Measurements from ENCODE around the gene GATAD2A.
A peak's percentile ranks its signal among the peaks of the same experiment; 100 is the strongest.
"Not testable (repeated sequence)": the region's sequence is repeated elsewhere in the genome, so short reads cannot be mapped to it uniquely, and the experiment has no call there.

Gene GATAD2A

DNA sequence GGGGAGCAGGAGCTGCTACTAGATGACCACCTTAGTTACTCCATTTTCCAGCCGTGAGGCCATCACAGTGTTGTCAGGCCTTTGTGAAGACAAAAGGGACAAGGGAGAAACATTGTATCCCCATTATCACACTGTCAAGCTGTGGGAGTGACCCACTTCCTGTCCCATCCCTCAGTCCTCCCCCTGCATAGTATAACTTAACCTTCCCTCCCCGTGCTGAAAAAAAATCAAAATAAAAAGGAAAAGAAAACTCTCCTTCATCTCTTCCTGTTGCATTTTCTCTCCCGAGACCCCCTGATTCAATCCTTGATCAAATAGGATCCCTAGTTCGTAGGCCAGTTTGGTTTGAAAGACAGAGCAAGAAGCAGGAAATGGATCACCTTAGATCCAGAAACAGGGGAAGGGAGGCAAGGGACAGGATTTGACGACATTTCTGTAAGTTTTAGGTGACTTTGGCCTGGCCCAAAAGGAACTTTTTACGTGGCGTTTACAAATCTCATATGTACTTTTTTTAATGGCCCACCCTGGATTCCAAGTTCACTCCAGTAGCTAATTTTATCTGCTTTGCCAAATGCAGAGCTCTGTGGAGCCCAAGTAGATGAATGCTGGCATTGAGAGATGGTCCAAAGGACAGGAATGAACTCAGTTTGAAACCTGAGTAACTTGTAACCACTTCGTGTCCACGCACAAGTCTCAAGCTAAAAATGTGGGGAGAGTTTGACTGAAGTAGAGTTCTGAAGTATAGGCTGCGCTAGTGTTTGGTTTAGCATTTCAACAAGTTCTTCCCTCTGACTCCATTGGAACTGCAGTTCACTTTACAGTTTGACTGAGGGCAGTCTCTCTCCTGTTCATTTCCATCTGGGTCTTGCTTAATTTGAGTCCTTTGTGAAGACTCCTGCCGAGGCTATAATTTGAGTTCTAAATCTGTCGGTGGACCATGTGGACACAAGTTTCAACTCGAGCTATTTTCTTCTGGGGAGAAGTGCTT, 16.6 kb upstream of the GATAD2A start:
- no peak for DNase-seq (ENCODE audit: low read depth)

DNA sequence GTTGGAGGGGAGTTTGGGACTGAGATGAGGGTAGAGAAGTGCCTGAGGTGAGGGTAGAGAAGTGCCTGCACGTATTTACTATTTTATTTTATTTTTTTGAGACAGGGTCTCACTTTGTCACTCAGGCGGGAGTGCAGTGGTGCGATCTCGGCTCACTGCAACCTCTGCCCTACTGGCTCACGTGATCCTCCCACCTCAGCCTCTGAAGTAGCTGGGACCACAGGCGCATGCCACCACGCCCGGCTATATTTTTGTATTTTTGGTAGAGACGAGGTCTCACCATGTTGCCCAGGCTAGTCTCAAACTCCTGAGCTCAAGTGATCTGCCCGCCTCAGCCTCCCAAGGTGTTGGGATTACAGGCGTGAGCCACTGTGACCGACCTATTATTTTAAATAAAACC, 15.8 kb upstream of the GATAD2A start:
- not testable (repeated sequence) for DNase-seq (ENCODE audit: low read depth)

DNA sequence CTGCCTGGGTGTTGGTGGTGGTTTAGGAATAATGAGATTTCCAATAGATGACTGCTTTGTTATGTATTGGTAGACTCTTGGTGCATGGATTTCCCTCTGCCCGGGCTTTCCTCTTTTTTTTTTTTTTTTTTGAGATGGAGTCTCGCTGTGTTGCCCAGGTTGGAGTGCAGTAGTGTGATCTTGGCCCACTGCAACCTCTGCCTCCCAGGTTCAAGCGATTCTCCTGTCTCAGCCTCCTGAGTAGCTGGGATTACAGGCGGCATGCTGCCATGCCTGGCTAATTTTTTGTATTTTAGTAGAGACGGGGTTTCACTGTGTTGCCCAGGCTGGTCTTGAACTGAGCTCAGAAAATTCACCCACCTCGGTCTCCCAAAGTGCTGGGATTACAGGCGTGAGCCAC, 11.1 kb upstream of the GATAD2A start:
- not testable (repeated sequence) for DNase-seq (ENCODE audit: low read depth)

DNA sequence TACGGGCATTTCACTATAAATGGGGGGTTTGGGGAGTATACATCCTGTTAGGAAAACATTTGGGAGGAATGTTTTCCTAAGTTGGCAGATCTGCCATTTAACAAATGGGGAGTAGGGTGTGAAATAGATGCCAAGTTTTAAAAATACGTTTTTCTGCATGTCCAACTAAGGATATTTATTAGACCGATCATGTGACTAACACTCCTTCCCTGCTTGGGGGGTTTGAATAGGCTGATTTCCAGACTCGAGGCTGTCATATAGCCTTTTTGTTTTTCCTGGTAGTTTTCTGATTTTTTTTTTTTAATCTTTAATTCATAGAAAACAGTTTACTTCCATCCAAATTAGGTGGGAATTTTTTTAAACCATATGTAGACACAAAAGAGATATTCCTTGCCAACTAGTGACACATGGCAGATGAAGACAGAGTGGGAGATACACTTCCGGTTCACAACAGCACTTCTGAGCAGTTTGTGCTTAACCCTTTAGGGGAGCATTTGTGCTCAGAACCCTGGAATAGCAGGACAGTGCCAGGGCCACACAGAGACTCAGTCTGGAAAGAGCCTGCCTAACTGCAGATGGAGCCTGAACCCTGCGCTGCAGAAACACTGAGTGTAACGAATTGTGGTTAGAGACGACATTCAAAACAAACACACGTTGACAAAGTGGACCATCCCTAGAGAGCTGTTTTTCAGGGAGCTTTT, 5.6 kb upstream of the GATAD2A start:
- DNase-seq (ENCODE audit: low read depth) = no peak

DNA sequence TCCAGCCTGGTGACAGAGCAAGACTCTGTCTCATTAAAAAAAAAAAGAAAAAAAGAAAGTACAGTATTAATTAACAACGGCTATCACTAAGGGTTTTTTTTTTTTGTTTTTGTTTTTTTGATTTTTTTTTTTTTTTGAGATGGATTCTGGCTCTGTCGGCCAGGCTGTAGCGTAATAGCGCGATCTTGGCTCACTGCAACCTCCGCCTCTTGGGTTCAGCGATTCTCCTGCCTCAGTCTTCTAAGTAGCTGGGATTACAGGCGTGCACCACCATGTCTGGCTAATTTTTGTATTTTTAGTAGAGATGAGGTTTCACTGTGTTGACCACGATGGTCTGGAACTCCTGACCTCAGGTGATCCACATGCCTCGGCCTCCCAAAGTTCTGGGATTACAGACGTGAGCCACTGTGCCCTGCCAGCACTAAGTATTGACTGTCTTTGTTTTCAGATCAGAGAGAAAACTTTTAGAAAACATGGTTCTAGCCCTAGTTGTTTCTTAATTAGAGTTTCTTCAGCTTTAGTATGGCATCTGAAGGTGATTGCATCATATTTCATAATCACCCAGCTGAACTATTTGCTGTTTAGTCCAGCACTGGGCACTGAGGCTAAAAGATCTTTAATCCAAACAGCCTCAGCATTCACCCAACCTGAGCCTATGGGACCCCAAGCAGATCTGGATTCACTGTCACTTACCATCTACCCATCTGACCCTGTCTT, 2.7 kb upstream of the GATAD2A start:
- DNase-seq (ENCODE audit: low read depth) = no peak

DNA sequence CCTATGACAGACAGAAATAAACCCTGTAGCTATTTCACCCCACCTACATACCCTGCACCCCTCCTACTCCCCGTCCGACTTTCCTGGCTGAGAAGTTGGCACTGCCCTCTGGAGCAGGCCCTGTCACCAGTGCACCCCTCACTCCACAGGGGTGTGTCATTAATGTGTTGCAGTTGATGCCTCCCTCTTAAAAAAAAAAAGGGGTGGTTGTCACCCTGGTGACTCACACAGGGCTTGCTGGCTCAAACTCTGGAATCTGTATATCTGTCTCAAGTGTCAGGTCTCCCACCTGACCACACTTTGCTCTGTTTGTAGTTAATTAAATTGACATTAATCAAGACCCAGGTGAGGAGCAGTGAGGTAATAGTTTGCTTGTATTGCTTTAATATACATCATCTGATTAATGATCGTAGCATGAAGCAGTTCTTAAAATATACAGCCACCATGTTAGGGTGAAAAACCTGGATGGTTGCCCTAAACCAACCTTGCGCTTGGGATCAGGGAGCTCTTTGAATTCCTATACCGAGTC, 2.0 kb upstream of the GATAD2A start:
- no peak for DNase-seq (ENCODE audit: low read depth)

DNA sequence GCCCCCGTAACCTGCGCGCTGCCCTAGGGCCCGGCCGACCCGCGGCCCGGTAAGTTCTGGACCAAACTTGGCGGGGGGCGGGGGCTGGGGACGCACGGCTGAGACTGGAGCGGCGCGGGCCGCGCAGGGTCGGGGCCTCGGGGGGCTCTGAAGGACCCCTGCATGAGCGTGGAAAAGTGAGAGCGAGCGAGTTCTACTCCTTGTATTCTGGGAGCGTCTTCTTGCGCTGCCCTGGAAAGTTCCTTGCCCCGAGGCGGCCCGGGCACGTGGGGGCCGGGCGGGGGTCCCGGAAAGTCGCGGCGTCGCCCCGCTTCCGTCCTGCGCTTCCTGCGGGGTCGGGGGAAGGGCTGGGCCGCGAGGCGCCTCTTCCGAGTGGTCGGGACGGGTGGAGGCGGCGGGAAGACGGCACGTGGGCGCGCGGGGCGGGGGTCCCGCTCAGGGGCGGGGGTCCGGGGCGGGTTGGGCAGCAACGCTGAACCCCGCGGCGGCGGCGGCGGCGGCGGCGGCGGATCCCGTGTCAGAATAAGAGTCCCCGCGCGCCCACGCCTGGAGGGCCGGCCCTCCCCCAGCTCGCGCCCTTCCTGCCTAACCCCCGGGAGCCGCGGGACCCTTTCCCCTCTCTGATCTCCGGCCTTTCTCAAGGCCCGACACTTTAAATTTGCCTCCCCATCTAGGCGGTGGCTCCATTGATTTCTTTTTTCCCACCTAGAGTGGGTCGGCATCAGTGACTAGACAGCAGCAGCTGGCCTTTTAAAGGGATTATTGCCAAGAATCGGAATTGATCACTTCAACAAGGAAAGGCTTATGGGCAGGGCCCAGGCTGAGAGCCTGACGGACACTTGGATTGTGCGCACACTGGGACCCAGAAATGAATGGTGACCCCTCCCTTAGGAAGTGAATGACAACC, 749 bp downstream of the GATAD2A start:
- DNase-seq (ENCODE audit: low read depth) = peak; percentile 59

DNA sequence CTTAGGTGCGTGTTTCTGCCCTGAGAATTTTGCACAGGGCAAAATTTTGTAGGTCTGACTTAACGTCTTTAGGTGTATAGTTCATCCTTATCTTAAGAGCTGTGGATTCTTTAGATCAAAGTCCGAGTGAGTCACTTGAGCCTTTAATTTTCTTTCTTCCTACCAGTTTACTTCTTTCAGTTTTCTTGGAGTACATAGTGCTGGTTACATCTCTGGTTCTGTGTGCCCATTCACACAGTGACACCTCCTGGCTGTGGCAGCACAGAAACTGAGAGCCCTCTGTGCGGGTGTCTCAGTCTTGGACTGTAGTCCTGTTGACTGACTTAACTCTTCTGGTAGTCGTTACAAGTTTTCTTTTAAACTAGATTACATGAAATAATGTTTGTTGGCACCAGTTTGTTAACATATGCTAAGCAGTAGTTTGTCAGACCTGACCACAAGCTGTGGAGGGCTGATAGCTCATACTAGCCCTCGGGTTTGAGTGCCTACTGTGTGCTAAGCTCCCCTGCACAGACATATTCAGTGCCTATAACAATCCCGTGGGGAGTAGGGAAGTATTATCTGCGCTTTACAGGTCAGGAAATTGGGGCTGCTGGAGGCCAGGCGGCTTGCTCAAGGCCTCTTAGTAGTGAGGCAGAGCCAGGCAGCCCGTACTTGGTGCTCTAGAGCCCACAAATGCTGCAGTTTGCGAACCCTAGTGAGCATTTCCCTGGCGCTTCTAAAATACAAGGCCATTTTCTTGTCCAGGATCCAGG, 1.6 kb downstream of the GATAD2A start:
- DNase-seq (ENCODE audit: low read depth) = peak; percentile 42

DNA sequence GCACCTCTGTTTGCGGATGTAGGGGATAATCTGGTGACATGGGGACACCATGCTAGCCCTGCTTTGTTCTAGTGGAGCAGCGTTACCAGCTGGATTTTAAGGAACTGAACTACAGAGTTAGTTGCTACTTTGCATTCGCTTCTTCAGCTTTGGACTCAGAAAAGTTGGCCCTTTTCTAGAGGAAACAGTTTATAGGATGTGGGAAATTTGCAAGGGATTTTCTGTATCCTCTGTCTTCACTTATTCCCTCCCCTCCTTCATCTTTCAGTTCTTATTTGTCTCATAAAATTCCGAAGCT, 2.1 kb downstream of the GATAD2A start:
- DNase-seq (ENCODE audit: low read depth) = no peak

DNA sequence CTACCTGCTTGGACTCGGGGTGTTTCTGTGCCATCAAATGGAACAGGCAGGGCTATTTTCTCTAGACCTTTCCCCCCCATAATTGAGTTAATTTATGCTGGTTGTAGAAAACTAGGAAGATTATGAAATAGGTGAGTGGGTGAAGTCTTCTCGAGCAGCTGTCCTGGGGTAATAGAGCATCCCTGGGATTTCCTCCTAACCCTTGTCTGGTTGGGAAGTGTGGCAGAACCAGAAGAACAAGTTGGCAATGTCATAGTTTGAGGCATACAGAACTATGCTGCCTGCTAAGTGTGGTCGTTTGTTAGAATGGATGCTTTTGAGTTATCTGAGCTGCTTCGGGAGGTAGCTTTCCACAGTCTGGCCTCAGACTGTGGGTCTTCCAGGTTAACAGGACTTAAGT, 3.7 kb downstream of the GATAD2A start:
- no peak for DNase-seq (ENCODE audit: low read depth)

DNA sequence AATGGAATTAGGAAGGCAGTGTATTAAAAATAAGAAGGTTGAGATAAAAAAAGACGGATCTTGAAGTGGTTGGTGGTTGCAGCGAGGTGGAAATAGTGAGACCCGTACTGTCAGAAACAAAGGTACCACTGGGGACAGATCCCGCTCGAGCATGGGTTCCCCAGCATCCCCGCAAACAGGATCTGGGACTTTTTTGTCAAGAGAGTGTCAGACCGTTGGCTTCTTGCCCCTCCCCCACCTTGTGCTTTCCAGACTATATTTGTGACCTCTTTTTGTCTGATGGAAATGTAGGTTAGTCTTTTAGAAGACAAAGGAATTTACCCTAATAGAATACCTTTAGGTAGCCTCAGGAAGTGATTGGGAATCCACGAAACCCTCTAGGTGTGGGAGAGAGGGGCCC, 4.2 kb downstream of the GATAD2A start:
- DNase-seq (ENCODE audit: low read depth) = no peak

DNA sequence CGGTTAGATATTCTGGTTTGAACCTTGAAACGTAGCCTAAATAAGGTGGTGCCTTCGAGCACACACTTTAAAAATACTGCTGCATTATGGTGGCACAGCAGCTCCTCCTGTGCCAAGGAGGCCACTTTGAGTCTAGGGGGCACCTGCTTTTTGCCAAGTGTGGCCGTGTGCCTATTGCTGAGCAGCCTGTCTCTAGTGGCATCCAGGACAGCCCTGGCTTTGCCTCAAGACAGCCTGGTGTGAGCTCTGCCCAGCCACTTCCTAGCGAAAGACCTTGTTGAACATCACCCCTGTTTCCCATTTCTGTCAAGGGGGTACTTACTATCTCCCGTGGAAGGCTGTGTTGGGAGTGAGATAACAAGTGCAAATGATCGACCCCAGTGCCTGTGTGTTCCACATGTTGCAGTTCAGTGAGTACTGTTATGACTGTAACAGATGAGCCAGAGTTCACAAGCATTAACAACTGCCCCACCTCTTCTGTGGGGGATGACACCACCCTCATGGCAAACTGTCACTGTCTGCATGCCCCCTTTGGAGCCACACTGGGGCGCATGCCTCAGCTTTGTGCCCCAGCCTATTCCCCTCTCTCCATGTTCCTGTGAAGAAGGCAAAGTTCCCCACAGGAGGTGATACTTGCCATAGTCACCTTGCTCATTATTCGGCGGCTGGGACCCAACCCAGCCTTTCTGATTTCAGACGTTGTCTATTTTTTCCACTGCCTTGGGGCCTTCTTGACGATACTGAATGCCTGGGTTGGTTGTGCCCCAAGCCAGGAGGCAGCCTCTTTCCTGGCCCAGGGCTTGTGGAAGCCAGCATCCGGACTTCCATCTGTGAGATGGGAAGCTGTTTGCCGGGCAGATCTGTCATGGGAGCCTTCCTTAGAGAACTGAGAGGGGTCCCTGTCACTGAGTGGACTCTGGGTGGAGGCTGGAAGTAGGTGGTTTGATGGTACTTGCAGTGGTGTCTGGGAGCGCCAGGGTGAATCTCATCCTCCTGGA, 5.4 kb downstream of the GATAD2A start:
- DNase-seq (ENCODE audit: low read depth) = peak; percentile 38

DNA sequence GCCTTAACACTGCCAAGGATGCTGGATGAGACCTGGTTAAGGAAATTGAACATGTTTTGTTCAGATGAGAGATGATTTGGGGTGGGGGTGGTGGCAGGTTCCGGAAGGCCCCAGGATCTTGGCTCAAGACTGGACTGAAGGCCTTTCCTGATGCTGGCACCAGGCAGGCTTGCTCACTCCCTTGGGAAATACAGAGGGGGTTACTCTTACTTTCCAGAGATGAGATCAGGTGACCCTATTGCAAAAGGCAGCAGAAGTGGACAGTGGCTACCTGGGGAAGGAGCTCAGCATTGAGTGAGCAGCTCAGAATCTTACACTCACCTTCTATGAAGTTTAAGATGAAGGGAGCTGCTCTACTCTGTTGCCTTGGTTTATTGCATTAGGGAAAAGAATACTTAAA, 10.8 kb downstream of the GATAD2A start:
- DNase-seq (ENCODE audit: low read depth) = no peak

DNA sequence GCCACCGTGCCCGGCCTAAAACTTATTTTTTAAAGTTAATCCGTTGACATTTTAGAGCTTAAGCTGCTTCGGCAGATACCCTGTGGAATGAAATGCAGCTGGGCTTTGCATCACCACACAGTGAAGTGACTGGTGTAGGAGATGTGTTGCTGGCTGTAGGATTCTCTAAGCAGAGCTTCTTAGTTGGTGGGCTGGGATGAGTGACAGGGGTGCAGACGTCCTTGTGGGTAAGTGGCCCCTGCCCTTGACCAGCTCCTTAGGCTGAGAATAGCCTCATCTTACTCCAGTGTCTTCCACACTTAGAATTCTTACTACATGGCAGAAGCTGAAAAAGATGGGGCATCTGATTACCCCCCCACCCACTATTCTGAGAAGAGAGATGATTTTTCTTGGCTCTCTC, 11.6 kb downstream of the GATAD2A start:
- no peak for DNase-seq (ENCODE audit: low read depth)

DNA sequence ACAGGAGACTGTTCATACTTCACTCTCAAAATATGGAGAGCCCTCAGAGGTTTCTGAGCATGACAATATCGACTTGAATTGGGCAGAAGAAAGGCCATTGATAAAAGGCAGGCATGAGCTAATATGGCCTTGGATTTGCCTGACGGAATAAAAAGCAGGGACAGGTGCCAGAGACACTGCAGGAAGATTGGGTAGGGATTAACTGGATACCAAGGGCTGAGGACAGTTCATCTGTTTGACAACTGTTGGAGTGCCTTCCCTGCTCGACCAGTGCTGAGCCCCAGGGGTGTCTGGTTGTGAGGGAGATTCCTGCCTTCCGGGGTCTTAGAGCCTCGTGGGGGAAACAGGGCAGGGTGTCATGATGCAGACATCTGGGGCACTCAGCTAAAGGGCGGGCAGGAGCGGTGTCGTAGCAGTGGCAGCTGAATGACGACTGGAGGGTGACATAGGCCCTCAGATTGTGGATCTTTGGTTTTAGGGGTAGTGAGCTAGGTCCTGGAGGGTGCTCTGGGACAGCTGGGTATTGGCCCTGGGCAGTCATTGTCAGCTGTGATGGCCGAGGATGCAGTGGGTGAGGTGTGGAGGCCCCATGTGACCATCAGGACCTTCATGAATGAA, 12.3 kb downstream of the GATAD2A start:
- DNase-seq (ENCODE audit: low read depth) = no peak

DNA sequence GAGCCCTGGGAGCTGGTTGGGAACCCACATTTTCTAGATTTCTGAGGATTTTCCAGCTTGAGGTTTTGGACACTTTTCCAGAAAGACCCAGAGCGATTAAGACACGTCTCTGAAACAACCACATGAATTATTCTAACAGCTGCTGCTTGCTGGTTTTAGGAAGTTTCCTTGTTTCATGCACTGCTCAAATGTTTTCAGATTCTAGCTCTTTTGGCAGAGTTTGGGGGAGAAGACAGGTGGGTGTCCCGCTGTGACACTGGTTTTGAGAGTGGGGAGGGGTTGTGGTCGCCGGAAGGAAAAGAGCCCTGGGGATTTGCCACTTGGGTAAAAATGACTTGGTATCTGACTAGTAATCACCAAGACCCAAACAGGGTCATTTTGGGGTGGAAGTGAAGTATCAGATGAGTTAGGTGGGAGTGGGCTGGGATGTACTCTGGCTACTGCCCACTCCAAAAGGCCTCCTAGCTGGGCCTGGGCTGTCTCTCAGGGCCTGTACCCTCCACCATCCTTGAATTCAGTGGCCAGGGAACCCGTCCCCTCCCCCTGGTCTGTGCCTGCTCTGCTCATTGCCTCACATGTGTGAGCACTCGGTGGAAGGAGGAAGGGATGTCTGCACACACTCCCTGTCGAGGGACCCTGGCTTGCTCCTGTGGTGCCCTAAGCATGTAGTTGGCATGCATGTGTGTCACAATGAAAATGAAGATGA, 13.2 kb downstream of the GATAD2A start:
- DNase-seq (ENCODE audit: low read depth) = no peak

DNA sequence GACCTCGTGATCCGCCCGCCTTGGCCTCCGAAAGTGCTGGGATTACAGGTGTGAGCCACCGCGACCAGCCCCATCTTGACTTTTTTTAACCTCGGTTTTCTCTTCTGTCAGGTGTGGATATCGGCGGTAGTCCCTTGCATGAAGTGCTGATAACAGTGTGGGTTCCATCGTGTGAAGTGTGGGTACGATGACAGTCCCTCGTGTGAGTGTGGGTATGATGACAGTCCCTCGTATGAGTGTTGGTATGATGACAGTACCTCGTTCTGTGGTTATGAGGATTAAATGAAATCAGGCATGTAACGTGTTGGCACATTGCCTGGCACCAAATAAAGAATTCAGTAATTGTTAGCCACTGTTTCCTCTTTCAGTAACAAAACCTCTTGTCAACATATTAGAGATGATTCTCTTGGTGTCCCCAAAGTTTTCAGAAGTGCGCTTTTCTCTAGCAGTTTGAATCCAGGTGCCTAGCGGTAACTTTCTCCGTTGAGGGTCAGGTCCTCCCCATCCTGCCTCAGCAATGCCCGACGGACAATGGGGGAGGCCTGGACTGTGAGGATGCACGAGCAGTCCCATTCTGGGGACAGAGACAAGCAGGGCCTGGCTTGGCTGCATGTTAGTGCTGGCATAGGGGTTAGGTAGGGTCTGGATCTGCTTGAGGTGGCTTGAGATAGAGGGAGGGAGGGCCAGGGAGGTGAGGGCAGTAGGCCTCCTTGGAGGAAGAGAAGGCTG, 15.3 kb downstream of the GATAD2A start:
- DNase-seq (ENCODE audit: low read depth) = peak; percentile 31

DNA sequence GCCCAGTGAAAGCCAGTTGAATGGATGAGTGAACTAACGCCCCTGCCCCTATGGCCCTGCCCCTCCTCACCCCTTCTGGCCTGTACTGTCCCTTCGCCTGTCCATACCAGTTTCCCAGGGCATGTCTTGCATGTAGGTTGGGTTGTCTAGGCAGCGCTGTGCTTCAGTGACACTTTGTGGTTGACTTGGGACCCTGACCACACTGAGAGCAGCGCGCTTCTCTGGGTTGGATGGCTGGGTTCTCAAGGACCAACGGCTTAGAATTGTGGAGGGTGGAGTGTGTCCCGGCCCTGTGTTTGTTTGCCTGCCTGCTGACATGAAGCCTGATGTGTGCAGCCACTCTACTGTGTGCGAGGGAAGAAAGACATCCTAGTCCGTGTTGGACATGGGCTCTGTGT, 15.8 kb downstream of the GATAD2A start:
- no peak for DNase-seq (ENCODE audit: low read depth)

Measured in activated T-cell treated with anti-CD3 and anti-CD28 coated beads for 48 hours (primary cell).